ENCODE measurements around the gene CABLES1.

The CABLES1 gene

GRCh38 chr18:23165271-23166068 lies 30.2 kb downstream of the CABLES1 start:
- no peak for ATAC-seq (ENCODE audit: insufficient read depth, low read depth)
- Histone ChIP-seq H3K36me3 (ENCODE audit: insufficient read depth, low read length) (no peaks in the 10 kb centered on the region), H3K4me2 (ENCODE audit: insufficient read depth, low read length) (no peak overlapping the region), H4K20me1 (ENCODE audit: insufficient read depth, low read length) (no peaks in the 10 kb centered on the region; the same call in 1 of the 2 replicates), H3K4me3 (ENCODE audit: low read depth in 1 of 2, low read length in 2 of 2) (no peak overlapping the region), H2AFZ (ENCODE audit: low read depth, low read length) (no peak overlapping the region), H3K27me3 (ENCODE audit: insufficient read depth, low read length, poor library complexity) (no peaks in the 10 kb centered on the region), H3K9ac (ENCODE audit: low read depth, low read length) (no peak overlapping the region), H3K4me1 (ENCODE audit: insufficient read depth, low read length) (no peaks in the 10 kb centered on the region), H3K9me3 (ENCODE audit: insufficient read depth, low read length, severe bottlenecking) (no peaks in the 10 kb centered on the region), H3K27ac (ENCODE audit: low read length) (no peak overlapping the region), H3K79me2 (ENCODE audit: insufficient read depth, low read length) (no peaks in the 10 kb centered on the region)
- no peak for DNase-seq
- no peak for TF ChIP-seq CTCF (IDR thresholded peaks at IDR 0.05; ENCODE audit: borderline replicate concordance, extremely low read depth, low read length, poor library complexity, severe bottlenecking)
- no peak for TF ChIP-seq EZH2 (IDR thresholded peaks at IDR 0.05; ENCODE audit: borderline replicate concordance, low read depth, low read length, severe bottlenecking)

GRCh38 chr18:23166891-23167541 lies 31.7 kb downstream of the CABLES1 start:
- ATAC-seq (ENCODE audit: insufficient read depth, low read depth) (no peak), DNase-seq (no peak)
- Histone ChIP-seq H3K9ac (ENCODE audit: low read depth, low read length) (no peak overlapping the region), H3K36me3 (ENCODE audit: insufficient read depth, low read length) (no peaks in the 10 kb centered on the region), H2AFZ (ENCODE audit: low read depth, low read length) (no peak overlapping the region), H4K20me1 (ENCODE audit: insufficient read depth, low read length) (no peaks in the 10 kb centered on the region; the same call in 1 of the 2 replicates), H3K27me3 (ENCODE audit: insufficient read depth, low read length, poor library complexity) (no peaks in the 10 kb centered on the region), H3K79me2 (ENCODE audit: insufficient read depth, low read length) (no peaks in the 10 kb centered on the region), H3K9me3 (ENCODE audit: insufficient read depth, low read length, severe bottlenecking) (no peaks in the 10 kb centered on the region), H3K27ac (ENCODE audit: low read length) (no peak overlapping the region), H3K4me2 (ENCODE audit: insufficient read depth, low read length) (no peak overlapping the region), H3K4me1 (ENCODE audit: insufficient read depth, low read length) (no peaks in the 10 kb centered on the region), H3K4me3 (ENCODE audit: low read depth in 1 of 2, low read length in 2 of 2) (no peak overlapping the region)
- no peak for TF ChIP-seq CTCF (IDR thresholded peaks at IDR 0.05; ENCODE audit: borderline replicate concordance, extremely low read depth, low read length, poor library complexity, severe bottlenecking)
- TF ChIP-seq EZH2 (IDR thresholded peaks at IDR 0.05; ENCODE audit: borderline replicate concordance, low read depth, low read length, severe bottlenecking) = no peak

- H4K20me1 ChIP-seq (ENCODE audit: insufficient read depth, low read length) = no peaks in the 10 kb centered on the region; the same call in 1 of the 2 replicates
- no peak overlapping the region for H3K9ac ChIP-seq (ENCODE audit: low read depth, low read length)
- H3K79me2 ChIP-seq (ENCODE audit: insufficient read depth, low read length) = no peaks in the 10 kb centered on the region
- H3K27me3 ChIP-seq (ENCODE audit: insufficient read depth, low read length, poor library complexity) = no peaks in the 10 kb centered on the region
- no peak overlapping the region for H3K4me2 ChIP-seq (ENCODE audit: insufficient read depth, low read length)
- DNase-seq (no peak), ATAC-seq (ENCODE audit: insufficient read depth, low read depth) (no peak)
- H3K27ac ChIP-seq (ENCODE audit: low read length) = no peak overlapping the region
- no peak overlapping the region for H2AFZ ChIP-seq (ENCODE audit: low read depth, low read length)
- no peak for TF ChIP-seq EZH2 (IDR thresholded peaks at IDR 0.05; ENCODE audit: borderline replicate concordance, low read depth, low read length, severe bottlenecking)
- no peaks in the 10 kb centered on the region for H3K9me3 ChIP-seq (ENCODE audit: insufficient read depth, low read length, severe bottlenecking)
- no peak overlapping the region for H3K4me3 ChIP-seq (ENCODE audit: low read depth in 1 of 2, low read length in 2 of 2)
- H3K36me3 ChIP-seq (ENCODE audit: insufficient read depth, low read length) = no peaks in the 10 kb centered on the region
- H3K4me1 ChIP-seq (ENCODE audit: insufficient read depth, low read length) = no peaks in the 10 kb centered on the region
Measured at GRCh38 chr18:23169673-23170044, 34.4 kb downstream of the CABLES1 start.

GRCh38 chr18:23170137-23170536 lies 34.9 kb downstream of the CABLES1 start:
- Histone ChIP-seq H3K27ac (ENCODE audit: low read length) (no peak overlapping the region), H3K9me3 (ENCODE audit: insufficient read depth, low read length, severe bottlenecking) (no peaks in the 10 kb centered on the region), H2AFZ (ENCODE audit: low read depth, low read length) (no peak overlapping the region), H3K79me2 (ENCODE audit: insufficient read depth, low read length) (no peaks in the 10 kb centered on the region), H3K36me3 (ENCODE audit: insufficient read depth, low read length) (no peaks in the 10 kb centered on the region), H4K20me1 (ENCODE audit: insufficient read depth, low read length) (no peaks in the 10 kb centered on the region; the same call in 1 of the 2 replicates), H3K4me1 (ENCODE audit: insufficient read depth, low read length) (no peaks in the 10 kb centered on the region), H3K27me3 (ENCODE audit: insufficient read depth, low read length, poor library complexity) (no peaks in the 10 kb centered on the region), H3K4me2 (ENCODE audit: insufficient read depth, low read length) (no peak overlapping the region), H3K4me3 (ENCODE audit: low read depth in 1 of 2, low read length in 2 of 2) (no peak overlapping the region), H3K9ac (ENCODE audit: low read depth, low read length) (no peak overlapping the region)
- DNase-seq (no peak), ATAC-seq (ENCODE audit: insufficient read depth, low read depth) (no peak)
- TF ChIP-seq EZH2 (IDR thresholded peaks at IDR 0.05; ENCODE audit: borderline replicate concordance, low read depth, low read length, severe bottlenecking) = no peak
- TF ChIP-seq CTCF (IDR thresholded peaks at IDR 0.05; ENCODE audit: borderline replicate concordance, extremely low read depth, low read length, poor library complexity, severe bottlenecking) = no peak
